MV-4-11 (cell line): ENCODE results near the gene ZNF766.
"Not testable (repeated sequence)": the region's sequence is repeated elsewhere in the genome, so short reads cannot be mapped to it uniquely, and the experiment has no call there.

Source experiments
- DNase-seq: peaks from one replicate; lab custom pipeline; 2025; lab: John Stamatoyannopoulos, UW

The ZNF766 gene

GRCh38 chr19:52269338-52270261 is at the start of gene ZNF766:
Gene ZNF766, plus strand, starts transcription at chr19:52269587. Its CDS starts 27 bp downstream, at chr19:52269614.
- peak; percentile 98 for DNase-seq

DNA sequence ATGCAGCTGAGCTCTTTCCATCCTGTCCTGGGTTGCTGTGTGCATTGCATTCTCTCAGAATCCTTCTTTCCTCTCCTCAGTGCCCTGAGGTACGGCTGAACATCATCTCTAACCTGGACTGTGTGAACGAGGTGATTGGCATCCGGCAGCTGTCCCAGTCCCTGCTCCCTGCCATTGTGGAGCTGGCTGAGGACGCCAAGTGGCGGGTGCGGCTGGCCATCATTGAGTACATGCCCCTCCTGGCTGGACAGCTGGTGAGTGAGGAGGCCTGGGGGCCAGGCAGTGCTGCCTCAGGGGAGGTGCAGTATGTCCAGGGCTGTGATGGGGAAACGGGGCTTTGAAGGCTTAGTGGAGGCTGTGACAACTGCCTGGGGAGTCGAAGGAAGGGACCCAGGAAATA is 49.8 kb upstream of the ZNF766 start:
- DNase-seq, result no peak

DNA sequence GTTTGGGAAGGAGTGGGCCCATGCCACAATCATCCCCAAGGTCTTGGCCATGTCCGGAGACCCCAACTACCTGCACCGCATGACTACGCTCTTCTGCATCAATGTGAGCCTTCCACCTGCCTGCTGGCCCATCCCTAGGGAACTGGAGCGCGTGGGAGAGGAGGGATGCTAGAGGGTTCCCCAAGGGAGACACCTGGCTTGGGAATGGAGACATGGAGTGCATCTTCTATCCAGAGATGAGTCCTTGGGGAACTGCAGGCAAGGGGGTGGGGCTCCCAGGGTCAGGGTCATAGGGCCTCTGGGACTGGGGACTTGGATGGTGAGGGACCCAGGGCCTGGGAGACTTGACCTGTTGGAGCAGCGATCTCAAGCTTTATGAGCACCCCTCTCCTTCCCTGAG is 48.4 kb upstream of the ZNF766 start:
- DNase-seq, result no peak

GRCh38 chr19:52221831-52222375 is 47.5 kb upstream of the ZNF766 start:
- no peak for DNase-seq

DNA sequence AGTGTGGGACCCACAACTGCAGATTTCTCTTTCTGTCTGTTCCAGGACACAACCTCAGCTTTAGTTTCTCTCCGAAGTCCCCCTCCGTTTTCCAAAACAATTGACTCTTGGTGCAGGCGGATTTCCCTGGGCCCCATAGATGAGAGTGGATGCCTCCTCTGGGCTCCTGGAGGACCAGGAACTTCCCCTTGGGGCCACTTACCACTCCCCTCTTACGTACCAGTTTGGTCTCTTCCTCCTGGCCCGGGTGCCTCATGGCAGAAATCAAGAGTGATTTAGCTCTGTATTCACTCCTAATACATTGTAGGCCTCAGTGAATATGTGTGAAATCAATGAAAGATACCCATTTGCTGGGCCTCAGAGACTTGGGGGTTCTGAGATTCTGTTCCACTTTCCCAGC is 45.2 kb upstream of the ZNF766 start:
- no peak for DNase-seq

GRCh38 chr19:52226652-52227051 is 42.7 kb upstream of the ZNF766 start:
- DNase-seq, result no peak

- DNase-seq, result no peak
These were observed 42.0 kb upstream of the ZNF766 start for GRCh38 chr19:52227196-52227940.

GRCh38 chr19:52227980-52228379 is 41.4 kb upstream of the ZNF766 start:
- no peak for DNase-seq

GRCh38 chr19:52229524-52229923 is 39.9 kb upstream of the ZNF766 start:
- DNase-seq, result no peak

DNA sequence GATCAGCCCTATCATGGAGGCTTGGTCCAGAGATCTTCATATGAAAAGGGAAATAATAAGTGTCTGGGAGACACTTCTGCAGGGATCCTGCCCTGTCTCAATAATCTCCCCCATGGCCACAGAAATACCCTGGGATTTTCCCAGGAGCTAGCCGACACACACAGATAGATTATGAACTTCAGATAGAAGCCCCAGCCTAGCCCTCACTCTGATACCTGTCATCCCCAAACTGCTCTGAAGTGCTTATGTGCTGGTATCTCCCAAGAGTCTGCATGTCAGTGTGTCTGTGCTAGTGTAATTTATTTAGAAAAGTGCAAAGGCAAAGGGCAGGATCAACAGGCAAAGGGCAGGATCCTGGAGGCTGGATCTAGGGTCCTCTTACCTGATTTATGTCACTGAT is 38.7 kb upstream of the ZNF766 start:
- DNase-seq, result no peak

- DNase-seq, result no peak
These were observed 38.1 kb upstream of the ZNF766 start for GRCh38 chr19:52231154-52231910.

DNA sequence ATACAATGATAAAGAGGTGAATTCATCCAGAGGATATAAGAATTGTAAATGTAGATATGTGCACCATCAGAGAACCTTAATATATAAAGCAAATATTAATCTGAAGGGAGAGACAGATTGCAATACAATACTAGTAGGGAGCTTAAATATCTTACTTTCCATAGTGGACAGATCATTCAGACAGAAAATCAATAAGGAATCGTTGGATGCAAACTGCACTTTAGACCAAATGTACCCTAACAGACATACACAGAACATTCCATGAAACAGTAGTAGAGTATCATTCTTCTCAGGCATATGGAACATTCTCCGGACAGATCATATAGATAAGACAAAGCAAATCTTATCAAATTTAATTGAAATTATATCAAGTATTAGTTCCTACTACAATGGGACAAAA is 35.0 kb upstream of the ZNF766 start:
- no peak for DNase-seq

DNA sequence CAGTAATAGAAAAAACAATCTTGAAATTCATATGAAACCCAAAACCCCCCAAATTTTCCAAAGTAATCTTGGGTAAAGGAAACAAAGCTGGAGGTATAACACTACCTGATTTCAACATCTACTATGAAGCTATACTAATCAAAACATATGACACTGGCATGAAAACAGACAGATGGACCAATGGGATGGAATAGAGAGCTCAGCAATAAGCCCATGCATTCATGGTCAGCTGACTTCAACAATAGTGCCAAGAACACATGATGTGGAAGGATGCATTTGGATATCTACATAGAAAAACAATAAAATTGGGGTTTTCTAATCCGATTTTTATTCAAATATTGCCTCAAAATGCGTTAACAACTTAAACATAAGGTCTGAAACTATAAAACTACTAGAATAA is 32.2 kb upstream of the ZNF766 start:
- DNase-seq, result no peak

- DNase-seq, result peak; percentile 58
These were observed 31.5 kb upstream of the ZNF766 start for GRCh38 chr19:52237771-52238400.

- DNase-seq, result no peak
These were observed 25.4 kb upstream of the ZNF766 start for GRCh38 chr19:52244021-52244420.

DNA sequence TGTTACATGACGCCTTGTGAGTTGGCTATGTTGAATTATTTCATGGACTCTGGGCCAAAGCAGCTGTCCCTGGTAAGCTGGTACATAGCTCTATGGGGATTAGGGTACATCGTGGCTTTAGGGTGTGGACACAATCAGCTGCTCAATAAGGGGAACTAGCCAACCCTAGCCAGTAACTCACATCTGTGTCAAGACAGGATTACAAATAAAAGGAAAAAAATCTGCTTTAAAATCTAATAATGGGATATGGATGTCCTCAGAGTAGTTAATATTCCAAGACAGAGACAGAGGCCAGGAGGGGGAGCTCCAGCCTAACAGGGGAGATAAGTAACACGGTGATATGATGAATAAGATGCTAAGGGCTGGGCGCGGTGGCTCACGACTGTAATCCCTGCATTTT is 21.1 kb upstream of the ZNF766 start:
- DNase-seq, result peak; percentile 35

DNA sequence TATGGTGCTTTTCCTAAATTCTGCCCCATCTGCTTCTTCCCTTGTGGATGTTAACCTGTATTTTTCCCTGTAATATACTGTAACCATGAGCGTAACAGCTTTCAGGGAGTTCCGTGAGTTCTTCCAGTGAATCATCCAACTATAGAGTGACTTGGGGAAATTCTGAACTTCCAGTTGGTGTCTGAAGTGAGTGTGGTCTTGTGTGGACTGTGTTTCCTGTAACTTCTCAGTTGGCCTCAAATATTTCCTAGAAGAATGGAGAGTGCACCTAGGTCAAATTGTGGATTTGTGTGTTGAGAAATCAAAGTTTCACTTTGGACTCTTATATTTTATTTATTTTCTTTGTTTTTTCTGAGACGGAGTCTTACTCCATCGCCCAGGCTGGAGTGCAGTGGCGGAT is 11.0 kb upstream of the ZNF766 start:
- DNase-seq, result no peak

- DNase-seq, result not testable (repeated sequence)
These were observed 3.8 kb upstream of the ZNF766 start for GRCh38 chr19:52265556-52265955.

DNA sequence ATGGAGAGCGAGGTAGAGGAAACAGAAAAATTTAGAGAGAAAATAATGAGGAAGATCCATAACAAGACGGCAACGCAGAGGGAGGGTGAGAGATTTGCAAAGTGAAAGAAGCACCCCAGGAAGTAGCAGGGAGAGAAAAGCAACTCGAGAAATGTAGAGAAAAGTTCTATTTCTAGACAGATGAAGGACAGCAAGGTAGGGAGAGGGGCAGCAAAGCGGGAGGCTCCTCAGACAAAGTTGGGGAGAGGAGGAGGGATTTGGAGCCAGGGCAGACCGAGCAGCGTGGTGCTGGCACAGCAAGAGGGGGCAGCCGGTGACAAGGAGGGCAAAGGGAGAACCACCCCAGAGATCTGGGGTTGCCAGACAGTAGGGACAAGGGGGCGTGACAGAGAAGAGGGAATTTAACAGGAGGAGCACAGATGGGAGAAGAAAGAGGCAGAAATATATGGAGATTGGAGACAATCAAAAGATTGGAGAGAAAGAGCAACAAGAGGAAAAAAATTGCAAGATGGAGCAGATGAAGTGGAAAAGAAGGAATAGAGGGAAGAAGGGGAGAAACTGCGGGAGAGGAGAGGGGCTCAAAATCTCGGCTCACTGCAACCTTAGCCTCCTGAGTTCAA is 989 bp downstream of the ZNF766 start:
- peak; percentile 44 for DNase-seq

GRCh38 chr19:52273301-52273700 is 3.9 kb downstream of the ZNF766 start:
- no peak for DNase-seq

DNA sequence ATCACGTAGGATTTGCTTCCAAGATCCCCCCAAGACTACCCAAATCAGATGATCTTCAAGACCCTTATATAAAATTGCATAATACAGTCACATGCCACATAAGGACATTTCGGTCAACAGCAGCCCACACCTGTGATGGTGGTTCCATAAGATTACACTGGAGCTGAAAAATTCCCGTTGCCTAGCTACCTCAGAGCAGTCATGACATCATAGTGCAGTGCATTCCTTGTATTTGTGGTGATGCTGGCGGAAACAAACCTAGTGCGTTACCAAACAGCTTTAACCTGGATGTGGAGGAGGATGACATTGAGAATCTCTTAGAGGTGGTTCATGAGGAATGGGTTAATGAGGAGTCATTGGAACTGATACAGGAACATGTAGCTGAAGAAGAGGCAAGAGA is 4.8 kb downstream of the ZNF766 start:
- DNase-seq, result no peak
